GM10266 (cell line): ENCODE results near the gene BMP6.
A peak's percentile ranks its signal among the peaks of the same experiment; 100 is the strongest.

ENCODE experiments used
- DNase-seq: peaks from one replicate; pipeline ENCODE4 v3.0.0; 2012; ENCODE audit errors: extremely low spot score
- CTCF ChIP-seq: IDR thresholded peaks from 2 replicates; pipeline ENCODE4 v1.5.1; 2012; ENCODE audit warnings: mild to moderate bottlenecking, low read depth; ENCODE audit not compliant: control insufficient read depth, insufficient read depth; ENCODE audit errors: missing control alignments

BMP6 gene

GRCh38 chr6:7725849-7726415 lies at the start of gene BMP6:
TSS of gene BMP6 (plus strand) at chr6:7726099. CDS start at chr6:7726956, 857 bp downstream.
- DNase-seq = peak; percentile 93
- no peak for TF ChIP-seq CTCF

GRCh38 chr6:7677229-7677628 lies 48.7 kb upstream of the BMP6 start:
- no peak for DNase-seq
- TF ChIP-seq CTCF = no peak

- TF ChIP-seq CTCF = no peak
- no peak for DNase-seq
These were observed 45.4 kb upstream of the BMP6 start for GRCh38 chr6:7680393-7681075.

GRCh38 chr6:7681449-7681848 lies 44.5 kb upstream of the BMP6 start:
- DNase-seq = no peak
- TF ChIP-seq CTCF = no peak

- no peak for DNase-seq
- TF ChIP-seq CTCF = no peak
These were observed 41.8 kb upstream of the BMP6 start for GRCh38 chr6:7684076-7684475.

- no peak for DNase-seq
- no peak for TF ChIP-seq CTCF
These were observed 41.1 kb upstream of the BMP6 start for GRCh38 chr6:7684843-7685242.

- TF ChIP-seq CTCF = no peak
- DNase-seq = no peak
These were observed 40.6 kb upstream of the BMP6 start for GRCh38 chr6:7685276-7685675.
